CD4-positive, alpha-beta T cell (primary cell): ENCODE data around the gene GPR137. TPM values are rescaled to one million over a fixed set of nuclear protein-coding genes. Genes with fewer than 3 reads are reported as not detected.

Source experiments
- ATAC-seq: fragments of 200-7000 bp; cut with Tn5 transposase; one replicate; pipeline ENCODE4 v1.10.0; 2022; ENCODE audit warnings: mild to moderate bottlenecking; ENCODE audit not compliant: poor library complexity
- CTCF ChIA-PET: fragments of 350-600 bp; sonication (Branson Sonifier 250); formaldehyde crosslinking; loops from one replicate; lab custom pipeline; 2021; ENCODE audit warnings: antibody characterized with exemption, inconsistent platforms; lab: Charles Lee
- POLR2A ChIA-PET: fragments of 350-600 bp; sonication (Branson Sonifier 250); formaldehyde crosslinking; loops from one replicate; lab custom pipeline; 2021; ENCODE audit warnings: antibody characterized with exemption, inconsistent platforms; lab: Charles Lee
- DNase-seq, 14 experiments: peaks; one replicate each; pipeline ENCODE4 v3.0.0-alpha.2; 2013 to 2020; ENCODE audit warnings: mixed read lengths in 2 of 14
- H3K27ac ChIP-seq, 2 donors: one replicate each; pipeline versions ENCODE4 v1.5.1 to v1.7.0; 2013; ENCODE audit warnings: low read length in 2 of 2, low read depth in 1 of 2, mild to moderate bottlenecking in 1 of 2
- H3K27me3 ChIP-seq, 2 experiments: 1 replicate in 1 of 2; 2 replicates in 1 of 2; pipeline versions ENCODE4 v1.6.1 to v1.7.0; 2013; ENCODE audit warnings: low read length in 2 of 2, control low read depth in 1 of 2, mild to moderate bottlenecking in 1 of 2, moderate library complexity in 1 of 2; ENCODE audit not compliant: insufficient read depth in 2 of 2, control insufficient read depth in 1 of 2
- H3K36me3 ChIP-seq: one replicate; pipeline ENCODE4 v1.6.1; 2013; ENCODE audit warnings: low read length, control low read depth; ENCODE audit not compliant: insufficient read depth
- H3K4me1 ChIP-seq: one replicate; pipeline ENCODE4 v1.6.1; 2013; ENCODE audit warnings: low read length, control low read depth; ENCODE audit not compliant: insufficient read depth
- H3K4me3 ChIP-seq: one replicate; pipeline ENCODE4 v1.5.1; 2013; ENCODE audit warnings: mild to moderate bottlenecking, low read length, moderate library complexity
- H3K9me3 ChIP-seq, 2 experiments: 1 replicate in 1 of 2; 2 replicates in 1 of 2; pipeline versions ENCODE4 v1.6.1 to v1.7.0; 2013; ENCODE audit warnings: low read length in 2 of 2, mild to moderate bottlenecking in 2 of 2, control low read depth in 1 of 2, moderate library complexity in 1 of 2; ENCODE audit not compliant: control insufficient read depth in 1 of 2, insufficient read depth in 1 of 2
- H3K27ac Mint-ChIP-seq: one replicate; pipeline ENCODE4 v1.8.0; 2020; ENCODE audit warnings: mixed read lengths
- H3K27me3 Mint-ChIP-seq: one replicate; pipeline ENCODE4 v1.8.0; 2021; ENCODE audit warnings: mixed read lengths
- H3K36me3 Mint-ChIP-seq: one replicate; pipeline ENCODE4 v1.8.0; 2021; ENCODE audit warnings: low read depth, mixed read lengths
- H3K4me1 Mint-ChIP-seq: one replicate; pipeline ENCODE4 v1.8.0; 2021; ENCODE audit warnings: low read depth, mixed read lengths
- H3K4me3 Mint-ChIP-seq: one replicate; pipeline ENCODE4 v1.8.0; 2020; ENCODE audit warnings: mild to moderate bottlenecking, mixed read lengths
- H3K9me3 Mint-ChIP-seq: one replicate; pipeline ENCODE4 v1.8.0; 2020; ENCODE audit warnings: mixed read lengths
- CTCF ChIP-seq: fragments of 200-600 bp; IDR thresholded peaks from one replicate; pipeline ENCODE4 v1.8.0; 2022; ENCODE audit warnings: antibody characterized with exemption, mild to moderate bottlenecking
- intact Hi-C, 2 experiments: fragments of 100-400 bp; cut with DNase I in 1 of 2; cut with micrococcal nuclease in 1 of 2; formaldehyde crosslinking; loops; one replicate each; pipeline versions ENCODE4 v1.15.1 to v1.9.0; 2023 to 2025; cut with DNase I, micrococcal nuclease
- total RNA-seq, 174 experiments: library from RNA in 2 of 174; stranded (reverse) in 2 of 174; gene quantifications; one replicate each; pipeline ENCODE4 v1.2.3 and lab custom pipeline; 2021 to 2026

Gene GPR137
- total RNA-seq, 2 experiments from 2014 or later = 13.8 to 16.6 TPM

GRCh38 chr11:64318766-64319761 lies 33.4 kb downstream of the GPR137 start:
- Mint-ChIP-seq H3K36me3 (peaks cover 48% of the 10 kb centered on the region), H3K27ac (peak overlapping the region; percentile 98), H3K4me1 (peaks cover 38% of the 10 kb centered on the region), H3K4me3 (peak overlapping the region; percentile 92), H3K9me3 (no peaks in the 10 kb centered on the region), H3K27me3 (no peaks in the 10 kb centered on the region)
- CTCF ChIA-PET = interaction anchor here (1.5 to 3.0 kb wide), 8 partner anchors 13 to 114 kb away, joined by 3 to 39 read pairs (median 14); partner anchors contain the start of genes BAD, CCDC88B and ESRRA
- Histone ChIP-seq H3K36me3 (peaks cover 38% of the 10 kb centered on the region), H3K9me3 (no peaks in the 10 kb centered on the region), H3K27me3 (no peaks in the 10 kb centered on the region), H3K4me3 (peak overlapping the region; percentile 96), H3K4me1 (peaks cover 33% of the 10 kb centered on the region), H3K27ac (peak overlapping the region; percentile 64 to 85)
- intact Hi-C loops = loop anchor here (1.0 to 5.0 kb wide), 3 partner anchors 19 to 40 kb away; partner anchors contain the start of gene RPS6KA4 (in 2 of the 2)
- ATAC-seq (no peak), DNase-seq (peak in 1 of 14 experiments; percentile 32)
- POLR2A ChIA-PET = interaction anchor here (1.3 to 4.0 kb wide), 10 partner anchors 15 to 1479 kb away, joined by 6 to 105 read pairs (median 36); partner anchors contain the start of genes CATSPERZ, CCDC88B, ESRRA and FERMT3
- no peak for TF ChIP-seq CTCF

- Mint-ChIP-seq H3K4me3 (peak overlapping the region; percentile 62), H3K36me3 (peaks cover 48% of the 10 kb centered on the region), H3K27me3 (no peaks in the 10 kb centered on the region), H3K4me1 (peaks cover 38% of the 10 kb centered on the region), H3K27ac (peak overlapping the region; percentile 98), H3K9me3 (no peaks in the 10 kb centered on the region)
- H3K4me1 ChIP-seq = peaks cover 33% of the 10 kb centered on the region
- H3K27ac ChIP-seq = no peak overlapping the region
- peaks cover 23% of the 10 kb centered on the region for H3K36me3 ChIP-seq
- intact Hi-C loops = no loop called here
- DNase-seq (peak in 1 of 14 experiments; percentile 14), ATAC-seq (no peak)
- H3K9me3 ChIP-seq = no peaks in the 10 kb centered on the region
- no peaks in the 10 kb centered on the region for H3K27me3 ChIP-seq
- TF ChIP-seq CTCF = no peak
- CTCF ChIA-PET = no interaction called here
- POLR2A ChIA-PET = no interaction called here
- no peak overlapping the region for H3K4me3 ChIP-seq
These were observed 34.9 kb downstream of the GPR137 start for GRCh38 chr11:64320556-64320955.

GRCh38 chr11:64321026-64321425 lies 35.4 kb downstream of the GPR137 start:
- no peaks in the 10 kb centered on the region for H3K27me3 ChIP-seq
- no peak overlapping the region for H3K27ac ChIP-seq
- ATAC-seq (no peak), DNase-seq (no peak)
- ChIA-PET CTCF (no interaction called here), POLR2A (no interaction called here)
- H3K27ac Mint-ChIP-seq = peak overlapping the region; percentile 98
- no peaks in the 10 kb centered on the region for H3K27me3 Mint-ChIP-seq
- peak overlapping the region; percentile 62 for H3K4me3 Mint-ChIP-seq
- H3K4me1 Mint-ChIP-seq = peaks cover 38% of the 10 kb centered on the region
- H3K4me1 ChIP-seq = peaks cover 32% of the 10 kb centered on the region
- H3K36me3 ChIP-seq = peaks cover 21% of the 10 kb centered on the region
- no peaks in the 10 kb centered on the region for H3K9me3 Mint-ChIP-seq
- H3K36me3 Mint-ChIP-seq = peaks cover 48% of the 10 kb centered on the region
- no peak overlapping the region for H3K4me3 ChIP-seq
- no peak for TF ChIP-seq CTCF
- intact Hi-C loops = no loop called here
- no peaks in the 10 kb centered on the region for H3K9me3 ChIP-seq
